Measurements from ENCODE around the gene CDH4.

CDH4 gene

GRCh38 chr20:61913423-61914225, 661.6 kb downstream of the CDH4 start:
- DNase-seq, result no peak

GRCh38 chr20:61915101-61915500, 663.0 kb downstream of the CDH4 start:
- no peak for DNase-seq

- DNase-seq, result no peak
Measured at GRCh38 chr20:61916318-61916891, 664.3 kb downstream of the CDH4 start.

GRCh38 chr20:61917474-61918145, 665.5 kb downstream of the CDH4 start:
- DNase-seq, result no peak

GRCh38 chr20:61918548-61918947, 666.5 kb downstream of the CDH4 start:
- DNase-seq, result no peak

GRCh38 chr20:61919239-61919638, 667.2 kb downstream of the CDH4 start:
- DNase-seq, result no peak

- no peak for DNase-seq
Measured at GRCh38 chr20:61919675-61920365, 667.8 kb downstream of the CDH4 start.

GRCh38 chr20:61922411-61922810, 670.4 kb downstream of the CDH4 start:
- no peak for DNase-seq

- DNase-seq, result no peak
Measured at GRCh38 chr20:61922936-61923335, 670.9 kb downstream of the CDH4 start.

GRCh38 chr20:61923371-61924166, 671.5 kb downstream of the CDH4 start:
- DNase-seq, result no peak

- no peak for DNase-seq
Measured at GRCh38 chr20:61924211-61924857, 672.3 kb downstream of the CDH4 start.

GRCh38 chr20:61924858-61925554, 672.9 kb downstream of the CDH4 start:
- no peak for DNase-seq

GRCh38 chr20:61925555-61926252, 673.6 kb downstream of the CDH4 start:
- no peak for DNase-seq

GRCh38 chr20:61926253-61926613, 674.2 kb downstream of the CDH4 start:
- no peak for DNase-seq

- DNase-seq, result no peak
Measured at GRCh38 chr20:61926796-61927192, 674.7 kb downstream of the CDH4 start.

GRCh38 chr20:61927193-61927825, 675.2 kb downstream of the CDH4 start:
- no peak for DNase-seq

GRCh38 chr20:61927826-61928541, 675.9 kb downstream of the CDH4 start:
- DNase-seq, result no peak

GRCh38 chr20:61929561-61929960, 677.5 kb downstream of the CDH4 start:
- no peak for DNase-seq

- DNase-seq, result no peak
Measured at GRCh38 chr20:61929971-61930666, 678.1 kb downstream of the CDH4 start.
